Mesothelial cell of epicardium (in vitro differentiated cells): ENCODE data around the gene ABCF3. TPM values are rescaled to one million over a fixed set of nuclear protein-coding genes. Genes with fewer than 3 reads are reported as not detected.

Source experiments
- DNase-seq, 2 experiments: peaks; one replicate each; pipeline ENCODE4 v3.0.0; 2021; ENCODE audit warnings: low spot score in 2 of 2; ENCODE audit not compliant: unreplicated experiment in 2 of 2
- H3K27ac Mint-ChIP-seq: 2 replicates; pipeline ENCODE4 v1.8.0; 2021; ENCODE audit warnings: mixed read lengths
- H3K27me3 Mint-ChIP-seq: 2 replicates; pipeline ENCODE4 v1.8.0; 2021; ENCODE audit warnings: low read depth, mixed read lengths
- H3K36me3 Mint-ChIP-seq: 2 replicates; pipeline ENCODE4 v1.8.0; 2021; ENCODE audit warnings: mixed read lengths
- H3K4me1 Mint-ChIP-seq: 2 replicates; pipeline ENCODE4 v1.8.0; 2021; ENCODE audit warnings: mixed read lengths
- H3K4me3 Mint-ChIP-seq: 2 replicates; pipeline ENCODE4 v1.8.0; 2021; ENCODE audit warnings: mild to moderate bottlenecking, moderate library complexity, mixed read lengths
- H3K9me3 Mint-ChIP-seq: 2 replicates; pipeline ENCODE4 v1.8.0; 2021; ENCODE audit warnings: mixed read lengths
- CTCF ChIP-seq: fragments of 200-600 bp; sonication (generic); IDR thresholded peaks from one replicate; pipeline ENCODE4 v1.5.0; 2021; ENCODE audit warnings: antibody characterized with exemption; ENCODE audit not compliant: unreplicated experiment
- total RNA-seq: library from RNA; stranded (reverse); gene quantifications from 3 replicates; pipeline ENCODE4 v1.2.1, GENCODE V29; 2021

The ABCF3 gene
- total RNA-seq, 1 donor from 2014 or later: 67.9 TPM

DNA sequence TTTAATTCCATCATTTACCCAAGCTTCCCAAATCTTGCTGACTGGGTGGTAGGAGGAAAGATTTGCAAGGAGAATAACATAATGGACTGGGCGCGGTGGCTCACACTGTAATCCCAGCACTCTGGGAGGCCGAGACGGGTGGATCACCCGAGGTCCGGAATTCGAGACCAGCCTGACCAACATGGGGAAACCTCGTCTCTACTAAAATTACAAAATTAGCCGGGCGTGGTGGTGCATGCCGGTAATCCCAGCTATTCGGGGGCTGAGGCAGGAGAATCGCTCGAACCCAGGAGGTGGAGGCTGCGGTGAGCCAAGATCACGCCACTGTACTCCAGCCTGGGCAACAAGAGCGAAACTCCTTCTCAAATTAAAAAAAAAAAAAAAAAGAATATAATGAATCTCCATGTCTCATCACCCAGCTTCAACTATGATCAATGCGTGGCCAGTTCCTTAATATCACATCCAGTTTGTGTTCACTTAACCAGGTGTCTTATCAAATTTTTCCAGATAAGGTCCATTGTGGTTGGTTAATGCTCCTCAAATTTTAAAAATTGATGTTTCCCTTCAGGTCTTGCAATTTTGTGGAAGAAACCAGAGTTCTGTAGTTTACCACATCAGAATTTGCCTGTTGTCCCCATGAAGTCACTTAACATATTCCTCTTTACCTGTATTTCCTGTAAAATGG is 1.3 kb upstream of the ABCF3 start:
- no peak for TF ChIP-seq CTCF
- no peaks in the 10 kb centered on the region for H3K27me3 Mint-ChIP-seq
- H3K4me1 Mint-ChIP-seq: peaks cover 17% of the 10 kb centered on the region
- no peaks in the 10 kb centered on the region for H3K9me3 Mint-ChIP-seq
- H3K27ac Mint-ChIP-seq: peak overlapping the region; percentile 99
- H3K4me3 Mint-ChIP-seq: peak overlapping the region; percentile 99
- no peak for DNase-seq
- peaks cover 42% of the 10 kb centered on the region for H3K36me3 Mint-ChIP-seq

- Mint-ChIP-seq H3K36me3 (peaks cover 41% of the 10 kb centered on the region), H3K9me3 (no peaks in the 10 kb centered on the region), H3K27me3 (no peaks in the 10 kb centered on the region), H3K4me1 (peaks cover 17% of the 10 kb centered on the region), H3K4me3 (peak overlapping the region; percentile 99), H3K27ac (peak overlapping the region; percentile 99)
- DNase-seq: peak; percentile 99
- no peak for TF ChIP-seq CTCF
Observed at GRCh38 chr3:184185461-184186183, 377 bp upstream of the ABCF3 start.

- H3K36me3 Mint-ChIP-seq: peaks cover 36% of the 10 kb centered on the region
- H3K27me3 Mint-ChIP-seq: no peaks in the 10 kb centered on the region
- peak overlapping the region; percentile 99 for H3K4me3 Mint-ChIP-seq
- H3K27ac Mint-ChIP-seq: peak overlapping the region; percentile 99
- no peak for TF ChIP-seq CTCF
- DNase-seq: no peak
- peaks cover 17% of the 10 kb centered on the region for H3K4me1 Mint-ChIP-seq
- no peaks in the 10 kb centered on the region for H3K9me3 Mint-ChIP-seq
Observed at GRCh38 chr3:184186902-184187207, 856 bp downstream of the ABCF3 start.

DNA sequence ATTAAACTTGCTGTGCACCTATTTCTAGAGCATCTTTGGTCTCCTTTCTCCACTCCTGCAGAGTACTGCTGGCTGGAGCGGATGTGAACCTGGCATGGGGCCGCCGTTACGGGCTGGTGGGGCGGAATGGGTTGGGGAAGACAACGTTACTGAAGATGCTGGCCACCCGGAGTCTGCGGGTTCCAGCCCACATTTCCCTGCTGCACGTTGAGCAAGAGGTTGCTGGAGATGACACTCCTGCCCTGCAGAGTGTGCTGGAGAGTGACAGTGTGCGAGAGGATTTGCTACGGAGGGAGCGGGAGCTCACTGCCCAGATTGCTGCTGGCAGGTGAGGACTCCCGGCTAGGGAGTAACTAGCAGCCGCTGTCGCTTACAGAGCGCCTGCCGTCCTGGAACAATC is 2.1 kb downstream of the ABCF3 start:
- no peaks in the 10 kb centered on the region for H3K9me3 Mint-ChIP-seq
- no peak for TF ChIP-seq CTCF
- no peak overlapping the region for H3K27ac Mint-ChIP-seq
- DNase-seq: no peak
- H3K27me3 Mint-ChIP-seq: no peaks in the 10 kb centered on the region
- H3K36me3 Mint-ChIP-seq: peaks cover 33% of the 10 kb centered on the region
- no peak overlapping the region for H3K4me3 Mint-ChIP-seq
- peaks cover 17% of the 10 kb centered on the region for H3K4me1 Mint-ChIP-seq

GRCh38 chr3:184189421-184189820 is 3.4 kb downstream of the ABCF3 start:
- H3K27ac Mint-ChIP-seq: no peak overlapping the region
- no peak for TF ChIP-seq CTCF
- no peak overlapping the region for H3K4me3 Mint-ChIP-seq
- DNase-seq: no peak
- no peaks in the 10 kb centered on the region for H3K27me3 Mint-ChIP-seq
- peaks cover 32% of the 10 kb centered on the region for H3K36me3 Mint-ChIP-seq
- H3K4me1 Mint-ChIP-seq: peaks cover 17% of the 10 kb centered on the region
- H3K9me3 Mint-ChIP-seq: no peaks in the 10 kb centered on the region
